HepG2 (cell line): ENCODE data around the gene SLC29A1. TPM values are rescaled to one million over a fixed set of nuclear protein-coding genes. Genes with fewer than 3 reads are reported as not detected.

Experiments
- BRF2 ChIP-seq: sonication (generic); formaldehyde crosslinking; IDR thresholded peaks from 2 replicates; pipeline ENCODE4 v1.8.1; 2022; ENCODE audit warnings: mild to moderate bottlenecking, missing genetic modification reagents
- CBX5 ChIP-seq: sonication (generic); formaldehyde crosslinking; IDR thresholded peaks from 2 replicates; pipeline ENCODE4 v1.4.0; 2020; ENCODE audit warnings: missing genetic modification reagents, borderline replicate concordance
- CC2D1A ChIP-seq: sonication (generic); formaldehyde crosslinking; IDR thresholded peaks from 2 replicates; pipeline ENCODE4 v1.8.1; 2023; ENCODE audit warnings: mild to moderate bottlenecking, missing genetic modification reagents
- CREM ChIP-seq, 2 experiments: sonication (generic) in 1 of 2; formaldehyde crosslinking in 1 of 2; IDR thresholded peaks; 2 replicates each; pipeline versions ENCODE4 v1.4.0 to v1.6.1; 2016 to 2020; ENCODE audit warnings: antibody characterized with exemption in 1 of 2, mild to moderate bottlenecking in 1 of 2, missing genetic modification reagents in 1 of 2
- KLF16 ChIP-seq, 2 experiments: sonication (generic) in 1 of 2; formaldehyde crosslinking in 1 of 2; IDR thresholded peaks; 2 replicates each; pipeline versions ENCODE4 v1.6.1 to v1.8.0; 2016 to 2023; ENCODE audit warnings: missing genetic modification reagents in 2 of 2, missing compliant biosample characterization in 1 of 2
- MATR3 ChIP-seq: sonication (generic); formaldehyde crosslinking; IDR thresholded peaks from 2 replicates; pipeline ENCODE4 v1.4.0; 2020; ENCODE audit warnings: missing genetic modification reagents
- MTF2 ChIP-seq: sonication (generic); formaldehyde crosslinking; IDR thresholded peaks from 2 replicates; pipeline ENCODE4 v1.5.0; 2020; ENCODE audit warnings: missing genetic modification reagents, borderline replicate concordance
- NKX3-1 ChIP-seq: sonication (generic); formaldehyde crosslinking; IDR thresholded peaks from 2 replicates; pipeline ENCODE4 v1.5.0; 2020; ENCODE audit warnings: missing genetic modification reagents
- ONECUT2 ChIP-seq: sonication (generic); formaldehyde crosslinking; IDR thresholded peaks from 2 replicates; pipeline ENCODE4 v1.4.0; 2020; ENCODE audit warnings: missing genetic modification reagents
- POGK ChIP-seq: sonication (generic); formaldehyde crosslinking; conservative IDR thresholded peaks from 2 replicates; pipeline ENCODE4 v1.8.0; 2022; ENCODE audit warnings: mild to moderate bottlenecking, moderate library complexity, missing genetic modification reagents
- PRMT3 ChIP-seq: sonication (generic); formaldehyde crosslinking; IDR thresholded peaks from 2 replicates; pipeline ENCODE4 v1.8.1; 2022; ENCODE audit warnings: low read depth, mild to moderate bottlenecking, moderate library complexity, missing genetic modification reagents, borderline replicate concordance
- SRSF9 ChIP-seq: fragments of 200-400 bp; formaldehyde crosslinking; IDR thresholded peaks from 2 replicates; pipeline ENCODE4 v1.6.1; 2018; ENCODE audit warnings: borderline replicate concordance, mild to moderate bottlenecking, low read depth, low read length; ENCODE audit not compliant: insufficient read depth, poor library complexity, severe bottlenecking
- ZBTB38 ChIP-seq: sonication (generic); formaldehyde crosslinking; IDR thresholded peaks from 2 replicates; pipeline ENCODE4 v1.5.1; 2020; ENCODE audit warnings: mild to moderate bottlenecking, missing genetic modification reagents
- ZNF160 ChIP-seq: sonication (generic); formaldehyde crosslinking; IDR thresholded peaks from 2 replicates; pipeline ENCODE4 v1.8.0; 2022; ENCODE audit warnings: mild to moderate bottlenecking, inconsistent platforms, missing genetic modification reagents
- ZNF276 ChIP-seq: sonication (generic); formaldehyde crosslinking; IDR thresholded peaks from 2 replicates; pipeline ENCODE4 v1.4.0; 2020; ENCODE audit warnings: mild to moderate bottlenecking, low read depth, missing genetic modification reagents
- ZNF292 ChIP-seq: sonication (generic); formaldehyde crosslinking; IDR thresholded peaks from 2 replicates; pipeline ENCODE4 v1.8.1; 2022; ENCODE audit warnings: mild to moderate bottlenecking, low read depth, missing genetic modification reagents, borderline replicate concordance
- ZNF432 ChIP-seq: sonication (generic); formaldehyde crosslinking; IDR thresholded peaks from 2 replicates; pipeline ENCODE4 v1.5.0; 2020; ENCODE audit warnings: missing genetic modification reagents, mild to moderate bottlenecking, borderline replicate concordance
- ZNF576 ChIP-seq: sonication (generic); formaldehyde crosslinking; IDR thresholded peaks from 2 replicates; pipeline ENCODE4 v1.4.0; 2020; ENCODE audit warnings: mild to moderate bottlenecking, missing genetic modification reagents
- ZNF619 ChIP-seq: sonication (generic); formaldehyde crosslinking; IDR thresholded peaks from 2 replicates; pipeline ENCODE4 v1.4.0; 2020; ENCODE audit warnings: mild to moderate bottlenecking, missing genetic modification reagents
- ZNF737 ChIP-seq: sonication (generic); formaldehyde crosslinking; IDR thresholded peaks from 2 replicates; pipeline ENCODE4 v1.5.0; 2020; ENCODE audit warnings: missing genetic modification reagents, mild to moderate bottlenecking, borderline replicate concordance
- ZNF746 ChIP-seq: sonication (generic); formaldehyde crosslinking; IDR thresholded peaks from 2 replicates; pipeline ENCODE4 v1.8.0; 2022; ENCODE audit warnings: mild to moderate bottlenecking, missing genetic modification reagents
- ZNF747 ChIP-seq: sonication (generic); formaldehyde crosslinking; IDR thresholded peaks from 2 replicates; pipeline ENCODE4 v1.8.1; 2023; ENCODE audit warnings: missing genetic modification reagents, mild to moderate bottlenecking, borderline replicate concordance
- ZNF75D ChIP-seq: sonication (generic); formaldehyde crosslinking; IDR thresholded peaks from 2 replicates; pipeline ENCODE4 v1.8.1; 2023; ENCODE audit warnings: missing genetic modification reagents, mild to moderate bottlenecking, borderline replicate concordance
- ZSCAN20 ChIP-seq: sonication (generic); formaldehyde crosslinking; IDR thresholded peaks from 2 replicates; pipeline ENCODE4 v1.4.0; 2020; ENCODE audit warnings: missing genetic modification reagents, mild to moderate bottlenecking, borderline replicate concordance
- polyA plus RNA-seq, 8 experiments: library from polyadenylated mRNA; depleted of rRNA in 3 of 8; stranded (reverse) in 7 of 8; unstranded in 1 of 8; fragments of >200 nt; fragmentation: Illumina TruSeq in 4 of 8; extraction: Trizol in 4 of 8; gene quantifications; 2 replicates each; pipeline versions ENCODE4 v1.2.1 to v1.2.3, GENCODE V29; 2011 to 2016; ENCODE audit warnings: low read depth in 4 of 8, missing spikeins in 1 of 8, mixed read lengths in 1 of 8; ENCODE audit not compliant: insufficient read depth in 1 of 8
- total RNA-seq, 5 experiments: library from RNA; depleted of rRNA; stranded (reverse); fragments of >200 nt; fragmentation: Illumina TruSeq; extraction: Trizol; gene quantifications; 2 replicates each; pipeline ENCODE4 v1.2.3, GENCODE V29; 2016; ENCODE audit warnings: low read depth in 1 of 5

SLC29A1 gene
- total and polyA plus RNA-seq, 2 of the 13 experiments (the other 11 are each of a cell fraction or from before 2014, with no cell fraction given), result 43.2 to 106 TPM

- TF ChIP-seq ZNF576 (CRISPR knock-in tag) (no peak), ZBTB38 (CRISPR knock-in tag) (peak; percentile 54), PRMT3 (no peak), ZNF747 (CRISPR knock-in tag) (0 out of 2 replicates have a peak, but pooled peaks have one; percentile 48), ZNF276 (CRISPR knock-in tag) (no peak), POGK (CRISPR knock-in tag) (peak; percentile 68; the same call in 1 of the 2 replicates), ZNF75D (CRISPR knock-in tag) (no peak), CBX5 (CRISPR knock-in tag) (peak; percentile 46; the same call in 1 of the 2 replicates), ZNF292 (CRISPR knock-in tag) (no peak), KLF16 (CRISPR knock-in tag; IDR thresholded peaks at IDR 0.05) (peak in 1 of 2 experiments; percentile 64; a peak in 1 of 4 replicates), ZSCAN20 (CRISPR knock-in tag) (no peak), ZNF619 (CRISPR knock-in tag) (peak; percentile 83; the same call in 1 of the 2 replicates), MTF2 (CRISPR knock-in tag) (no peak), ZNF737 (CRISPR knock-in tag) (no peak), ZNF160 (no peak), SRSF9 (no peak), MATR3 (CRISPR knock-in tag) (no peak), NKX3-1 (CRISPR knock-in tag) (no peak), CREM (IDR thresholded peaks at IDR 0.05) (no peak), CREM (CRISPR knock-in tag; IDR thresholded peaks at IDR 0.05) (no peak), ONECUT2 (CRISPR knock-in tag) (no peak), BRF2 (no peak), CC2D1A (no peak), ZNF746 (CRISPR knock-in tag) (no peak), ZNF432 (CRISPR knock-in tag) (no peak)
Measured at GRCh38 chr6:44234101-44235025, 11.0 kb downstream of the SLC29A1 start (continued).
